Astrocyte (in vitro differentiated cells and primary cell): ENCODE results near the gene SLIT3.

Source experiments
- CTCF ChIP-seq: IDR thresholded peaks from 2 replicates; pipeline ENCODE4 v1.5.1; 2011; ENCODE audit warnings: low read depth, mild to moderate bottlenecking, inconsistent platforms, low read length, moderate library complexity; ENCODE audit not compliant: insufficient read depth
- EZH2 ChIP-seq: IDR thresholded peaks from 2 replicates; pipeline ENCODE4 v1.6.1; 2012; ENCODE audit warnings: mild to moderate bottlenecking, low read length, inconsistent platforms; ENCODE audit not compliant: insufficient read depth

GRCh38 chr5:169181814-169182213 lies 119.1 kb downstream of the SLIT3 start:
- TF ChIP-seq CTCF, result no peak
- no peak for TF ChIP-seq EZH2
